ENCODE results near the gene GEMIN8. TPM values are rescaled to one million over a fixed set of nuclear protein-coding genes. Genes with fewer than 3 reads are reported as not detected.

GEMIN8 gene
- total and polyA plus RNA-seq, 2 of the 8 experiments (the other 6 are each of a cell fraction or from before 2014, with no cell fraction given), result 18.2 to 31.4 TPM

GRCh38 chrX:14062524-14062923 lies 32.8 kb upstream of the GEMIN8 start (continued):
- TF ChIP-seq CHD7 (IDR thresholded peaks at IDR 0.05; ENCODE audit: insufficient replicate concordance, low read length), result no peak
- no peak for TF ChIP-seq RXRA (IDR thresholded peaks at IDR 0.05; ENCODE audit: insufficient read depth, low read depth, low read length)
- no peak for TF ChIP-seq TAF1 (IDR thresholded peaks at IDR 0.05; ENCODE audit: low read depth, low read length)
- TF ChIP-seq CTBP2 (IDR thresholded peaks at IDR 0.05; ENCODE audit: borderline replicate concordance, insufficient read depth, insufficient read length, low read length), result no peak
- TF ChIP-seq TCF12 (IDR thresholded peaks at IDR 0.05; ENCODE audit: low read depth, low read length), result no peak
- TF ChIP-seq RNF2 (IDR thresholded peaks at IDR 0.05; ENCODE audit: borderline replicate concordance, low read depth, low read length, missing control alignments, poor library complexity, severe bottlenecking), result no peak
- no peak for TF ChIP-seq CTCF (IDR thresholded peaks at IDR 0.05; ENCODE audit: control extremely low read depth in 1 of 3, insufficient read depth in 1 of 3, low read depth in 1 of 3, low read length in 3 of 3)
- TF ChIP-seq CHD1 (IDR thresholded peaks at IDR 0.05; ENCODE audit: low read depth, low read length), result no peak
- TF ChIP-seq SP2 (IDR thresholded peaks at IDR 0.05; ENCODE audit: low read length), result no peak

Measured in H1 (cell line).